GM19395 (cell line): Measurements from ENCODE around the gene DGKA.
"Not testable (repeated sequence)": the region's sequence is repeated elsewhere in the genome, so short reads cannot be mapped to it uniquely, and the experiment has no call there.

ENCODE experiments used
- ATAC-seq: cut with Tn5 transposase; IDR thresholded peaks from one replicate; pipeline ENCODE4 v1.9.1; 2021; ENCODE audit warnings: mild to moderate bottlenecking, moderate library complexity; ENCODE audit not compliant: unreplicated experiment

The DGKA gene

GRCh38 chr12:55996715-55997534, 66.0 kb downstream of the DGKA start, which contains the start of gene SUOX:
SUOX (plus strand) TSS chr12:55997276; CDS start chr12:56002222, 4,946 bp downstream.
- peak; percentile 100 for ATAC-seq

- ATAC-seq = no peak
Observed at GRCh38 chr12:55997535-55997859, 66.5 kb downstream of the DGKA start.

- ATAC-seq = not testable (repeated sequence)
Observed at GRCh38 chr12:55999522-55999921, 68.6 kb downstream of the DGKA start.

- ATAC-seq = not testable (repeated sequence)
Observed at GRCh38 chr12:55999999-56000540, 69.1 kb downstream of the DGKA start.

GRCh38 chr12:56001487-56002100, 70.6 kb downstream of the DGKA start:
- no peak for ATAC-seq

- not testable (repeated sequence) for ATAC-seq
Observed at GRCh38 chr12:56003376-56003775, 72.4 kb downstream of the DGKA start.
